COLO829 (cell line): ENCODE results near the gene RASA1.

Experiments used
- DNase-seq: peaks from one replicate; pipeline ENCODE4 v3.0.0; 2012; ENCODE audit warnings: low spot score

Gene RASA1

DNA sequence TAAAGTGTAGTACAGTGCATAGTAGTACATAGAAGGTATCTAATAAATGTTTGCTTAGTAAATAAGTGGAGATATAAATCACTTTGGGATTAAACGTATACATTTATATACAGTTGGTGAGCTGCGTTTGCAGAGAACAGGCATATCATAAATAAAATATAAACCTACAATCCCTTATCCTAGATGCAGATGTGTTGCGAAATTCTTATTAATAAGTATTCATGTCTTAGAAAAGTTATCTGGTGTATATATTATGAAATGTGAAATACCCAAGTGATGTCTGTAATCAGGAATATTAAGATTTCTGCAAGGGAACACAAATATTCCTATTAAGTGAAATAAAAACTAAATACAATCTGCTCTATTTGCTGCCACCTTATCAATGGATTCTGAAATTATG is 136.2 kb downstream of the RASA1 start:
- no peak for DNase-seq

DNA sequence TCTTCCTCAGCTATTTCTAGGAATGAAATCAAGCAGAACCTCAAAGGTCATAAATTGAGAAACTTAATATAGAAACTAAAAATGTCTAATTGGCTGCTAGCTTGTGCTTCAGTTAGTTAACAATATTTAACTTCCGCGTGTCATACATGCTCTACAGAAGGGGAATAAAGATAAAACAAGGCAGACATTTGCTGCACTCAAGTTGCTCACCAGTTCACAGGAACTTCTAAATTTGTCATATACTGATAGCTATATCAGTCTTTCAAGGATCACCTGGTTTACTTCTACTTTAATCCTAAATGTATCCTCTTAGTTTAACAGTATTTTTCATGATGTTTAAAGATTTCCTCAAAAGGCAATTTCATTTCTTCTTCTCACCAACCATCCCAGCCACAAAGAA is 136.7 kb downstream of the RASA1 start:
- no peak for DNase-seq

DNA sequence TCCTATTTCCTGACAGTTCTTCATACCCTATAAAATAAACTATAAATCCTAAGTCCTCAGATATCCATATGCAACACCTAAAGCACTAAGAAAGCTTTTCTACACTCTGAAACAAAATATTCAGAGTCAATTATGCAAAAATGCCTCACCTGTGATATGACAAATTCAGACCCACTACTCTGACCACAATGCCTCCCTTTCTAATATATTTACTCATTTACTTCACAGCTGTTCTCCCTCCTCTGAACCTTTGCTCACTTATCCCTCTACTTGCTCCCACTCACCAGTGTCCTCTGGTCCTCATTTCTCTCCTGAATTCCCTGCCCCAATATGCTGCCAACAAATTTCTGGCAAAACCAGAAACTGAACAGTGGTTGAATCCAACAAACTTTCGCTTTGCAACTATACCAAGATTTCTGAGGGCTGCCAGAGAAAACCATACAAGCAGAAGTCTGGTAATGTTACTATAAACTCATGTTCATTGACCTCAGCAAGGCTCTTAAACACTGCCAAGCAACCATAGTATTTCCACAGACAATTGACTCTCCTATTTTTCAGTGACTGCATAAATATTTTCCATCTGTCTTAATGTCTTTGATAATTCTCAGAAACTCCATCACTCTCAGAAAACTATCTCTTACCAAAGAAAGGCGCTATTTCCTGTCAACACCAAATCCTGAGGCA is 137.9 kb downstream of the RASA1 start:
- no peak for DNase-seq

DNA sequence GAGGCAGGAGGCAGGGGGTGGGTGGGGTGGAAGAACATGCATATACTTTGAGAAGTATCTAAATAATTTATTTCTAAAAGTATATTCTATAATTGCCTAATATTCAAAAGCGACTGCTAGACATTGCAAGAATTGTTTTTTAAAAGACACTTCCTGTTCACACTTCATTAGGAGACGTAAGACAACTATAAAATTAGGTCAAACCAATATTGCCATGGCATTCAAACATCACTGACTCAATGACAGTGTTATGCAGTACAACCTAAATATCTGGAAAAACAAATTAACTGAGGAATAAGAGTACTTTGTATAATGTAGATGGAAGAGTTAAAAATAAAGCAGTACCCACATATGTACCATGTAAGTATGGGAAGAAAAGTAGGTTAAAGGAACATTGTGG is 140.5 kb downstream of the RASA1 start:
- DNase-seq, result no peak

DNA sequence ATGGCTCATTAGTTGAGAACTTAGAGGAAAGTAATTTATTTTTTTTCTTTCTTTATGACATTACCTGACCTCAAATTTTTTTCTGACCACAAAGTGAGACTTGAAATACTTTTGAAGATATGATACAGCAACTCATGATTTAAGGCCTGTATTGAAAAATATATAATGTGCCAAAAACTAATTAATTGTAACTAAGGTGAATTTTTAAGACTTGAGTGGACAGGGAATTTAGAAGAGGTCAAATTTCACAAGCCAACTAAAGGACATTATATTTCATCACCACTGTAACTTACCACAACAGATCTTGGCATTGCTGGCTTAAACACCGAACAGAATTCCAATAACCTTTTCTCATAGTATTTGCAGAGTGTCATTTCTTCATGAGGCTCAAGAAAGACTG is 143.2 kb downstream of the RASA1 start:
- DNase-seq, result no peak

DNA sequence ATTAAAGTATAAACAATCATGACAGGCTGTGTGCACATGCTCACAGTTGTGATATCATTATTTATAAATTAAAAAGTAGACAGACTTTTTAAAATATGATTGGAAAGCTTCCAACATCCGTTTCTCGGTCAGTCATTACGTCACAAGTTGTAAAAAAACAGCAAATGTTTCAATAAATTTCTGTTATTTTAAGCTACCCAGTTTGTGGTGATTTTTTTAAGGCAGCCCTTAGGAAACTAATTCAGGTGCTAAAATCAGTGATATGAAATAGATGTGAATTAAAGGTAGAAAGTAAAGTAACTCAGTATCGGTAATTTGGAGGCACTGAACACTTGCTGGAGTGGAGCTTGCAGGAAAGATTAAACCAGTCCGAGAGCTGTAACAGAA is 143.9 kb downstream of the RASA1 start:
- DNase-seq, result no peak

DNA sequence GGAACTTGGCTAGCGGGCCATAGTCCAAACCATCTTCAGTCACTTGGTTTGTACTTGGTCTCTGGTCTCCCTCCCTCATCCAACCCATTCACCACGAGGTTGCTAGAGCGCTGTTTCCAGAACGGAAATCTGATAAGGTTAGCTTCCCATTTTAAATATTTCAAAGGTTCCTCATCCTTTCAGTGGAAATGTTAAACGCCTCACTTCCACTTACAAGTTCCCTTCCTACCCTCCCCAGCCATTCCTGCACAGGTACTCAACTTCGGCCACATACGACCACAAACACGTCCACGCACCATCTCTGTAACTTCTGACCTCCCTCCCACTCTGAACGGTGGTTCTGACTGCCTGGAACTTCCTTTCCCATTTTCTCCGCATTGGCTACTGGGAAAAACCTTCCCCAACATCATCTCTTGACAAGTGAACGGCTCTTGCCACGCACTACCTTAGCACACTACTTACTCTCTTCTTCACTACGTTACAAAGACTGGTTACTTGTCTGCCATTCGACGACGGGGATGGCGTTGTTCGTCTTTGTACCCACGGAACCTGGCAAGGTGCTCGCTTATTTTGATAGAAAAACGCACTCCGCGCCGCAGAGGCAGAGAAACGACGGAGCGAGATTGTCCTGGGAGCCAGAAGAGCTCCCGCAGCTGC is 144.4 kb downstream of the RASA1 start:
- no peak for DNase-seq

DNA sequence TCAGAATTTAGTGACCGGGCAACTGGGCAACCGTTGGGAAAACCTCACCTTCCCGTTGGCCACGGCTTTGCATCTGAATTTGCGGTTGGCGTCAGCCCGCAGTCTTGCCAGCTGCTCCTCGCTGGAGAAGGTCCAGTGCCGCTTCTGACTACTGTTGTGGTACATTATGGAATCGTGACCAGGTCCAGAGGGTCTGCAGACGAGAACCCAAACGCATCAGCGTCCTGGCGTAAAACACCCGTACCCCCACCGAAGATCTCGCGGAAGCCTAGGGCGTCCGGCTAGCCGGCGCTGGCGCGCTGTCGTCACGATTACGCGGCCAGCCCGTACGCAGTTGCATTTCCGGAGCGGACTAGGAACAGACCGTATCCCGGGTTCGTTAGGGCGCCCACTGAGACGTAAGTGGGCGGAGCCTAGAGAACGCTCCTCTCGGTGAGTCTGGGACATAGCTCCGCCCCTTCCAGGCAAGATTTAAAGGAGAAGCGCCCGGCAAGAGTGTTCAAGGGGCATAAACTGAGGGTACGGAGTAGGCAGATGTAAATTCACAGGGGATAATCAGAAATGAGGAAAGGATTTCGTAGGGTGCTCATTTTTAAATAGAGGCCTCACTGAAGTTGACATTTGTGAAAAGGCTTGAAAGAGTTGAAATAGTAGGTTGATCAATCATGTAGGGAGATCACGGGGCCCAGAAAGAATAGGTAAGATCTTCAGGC is 145.1 kb downstream of the RASA1 start, which contains the start of gene CCNH:
CCNH (minus strand) TSS at position 301 of the 713 bp plus-strand sequence; CDS start at position 165, 136 bp downstream.
- peak; percentile 94 for DNase-seq

DNA sequence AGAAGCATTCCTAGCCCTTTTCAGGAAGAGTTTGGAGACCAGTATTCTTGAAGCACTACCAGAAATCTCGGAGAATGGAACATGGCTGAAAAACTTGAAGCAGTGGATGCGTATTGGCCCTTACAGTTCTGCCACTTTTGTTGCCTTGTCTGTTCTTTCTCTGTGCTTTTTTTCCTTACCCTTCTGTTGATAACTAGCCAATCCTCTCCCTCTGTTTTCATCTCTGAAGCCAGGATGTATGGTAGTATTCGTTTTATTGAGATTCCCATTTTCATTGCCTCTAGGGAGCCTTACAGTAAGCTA is 145.6 kb downstream of the RASA1 start:
- DNase-seq, result no peak

DNA sequence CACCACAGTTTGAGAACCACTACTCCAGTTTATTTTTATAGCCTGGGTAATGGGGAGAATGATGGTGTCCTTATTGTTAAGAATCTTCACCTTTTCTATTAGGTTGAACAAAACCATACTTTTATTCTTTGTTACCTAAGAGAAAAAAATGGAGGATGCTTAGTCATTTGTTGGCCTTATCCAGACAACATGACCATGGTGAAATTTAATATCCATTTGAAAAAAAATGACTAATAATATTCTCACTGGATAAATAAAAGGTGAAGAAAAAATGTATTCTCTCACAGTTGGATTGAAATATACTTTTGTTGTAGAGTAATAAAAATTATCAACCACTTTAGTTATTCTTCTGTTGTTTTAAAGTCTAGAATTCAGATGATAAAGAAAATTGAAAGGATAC is 150.8 kb downstream of the RASA1 start:
- no peak for DNase-seq

DNA sequence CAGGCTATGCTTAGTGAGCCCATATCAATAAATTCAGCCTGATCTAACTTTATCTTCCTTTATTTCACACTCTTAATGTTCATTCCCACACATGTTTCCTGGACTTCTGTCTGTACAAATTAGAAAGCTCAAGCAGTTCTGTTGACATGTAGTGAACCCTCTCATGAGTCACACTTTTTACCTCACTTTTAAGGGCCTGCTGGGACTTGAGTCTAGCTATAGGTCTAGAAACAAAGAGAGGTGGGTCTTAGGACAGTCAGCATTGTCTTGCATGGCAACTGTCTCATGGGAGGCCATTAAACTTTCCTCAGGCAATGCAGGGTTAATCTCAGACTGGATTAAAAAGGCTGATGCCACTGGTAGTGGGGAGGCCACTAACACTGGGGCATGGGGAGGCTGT is 153.6 kb downstream of the RASA1 start:
- DNase-seq, result no peak

DNA sequence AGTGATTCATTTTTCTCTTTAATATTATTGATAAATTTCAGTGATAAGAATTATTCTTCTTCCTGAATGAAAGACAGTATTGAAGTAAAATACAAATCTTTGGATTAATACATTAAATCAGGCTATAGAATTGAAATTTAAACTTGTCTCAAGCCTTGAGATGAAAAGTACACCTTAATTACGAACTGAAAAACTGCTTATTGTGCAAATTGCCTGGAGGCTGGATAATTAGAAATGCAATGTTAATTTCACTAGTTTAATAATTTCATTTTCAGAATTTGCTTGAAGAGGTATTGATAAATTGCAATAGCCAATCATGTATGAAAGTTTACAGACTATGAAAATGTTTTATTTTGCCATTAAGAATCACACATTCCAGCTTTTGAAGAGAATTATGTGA is 156.1 kb downstream of the RASA1 start:
- DNase-seq, result no peak

DNA sequence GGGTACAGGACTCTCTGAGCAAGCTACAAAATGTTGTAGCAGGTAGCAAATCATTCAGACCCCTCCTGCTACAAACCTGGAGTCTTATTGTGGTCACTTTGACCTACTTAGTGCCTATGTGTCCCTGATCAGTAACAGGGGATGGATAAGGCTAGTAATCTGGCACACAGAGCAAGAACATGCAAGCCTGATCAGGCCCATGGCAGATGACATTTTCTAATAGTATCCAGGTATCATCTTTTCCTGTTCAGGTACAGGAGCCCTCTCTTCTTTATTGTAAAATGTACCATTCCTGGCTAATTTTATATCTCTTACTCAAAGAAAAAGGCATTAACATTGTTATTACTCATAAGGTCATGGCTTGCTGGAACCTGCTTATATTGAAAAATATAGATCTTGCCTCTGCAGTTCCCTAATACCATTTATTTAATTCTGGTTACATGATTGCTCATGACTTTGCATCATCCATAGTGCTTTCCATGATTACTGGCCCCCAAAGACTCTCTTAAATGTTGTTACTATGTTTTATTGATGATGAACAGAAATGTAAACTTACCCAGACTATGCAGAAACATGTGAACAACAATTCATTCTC is 163.3 kb downstream of the RASA1 start:
- no peak for DNase-seq

DNA sequence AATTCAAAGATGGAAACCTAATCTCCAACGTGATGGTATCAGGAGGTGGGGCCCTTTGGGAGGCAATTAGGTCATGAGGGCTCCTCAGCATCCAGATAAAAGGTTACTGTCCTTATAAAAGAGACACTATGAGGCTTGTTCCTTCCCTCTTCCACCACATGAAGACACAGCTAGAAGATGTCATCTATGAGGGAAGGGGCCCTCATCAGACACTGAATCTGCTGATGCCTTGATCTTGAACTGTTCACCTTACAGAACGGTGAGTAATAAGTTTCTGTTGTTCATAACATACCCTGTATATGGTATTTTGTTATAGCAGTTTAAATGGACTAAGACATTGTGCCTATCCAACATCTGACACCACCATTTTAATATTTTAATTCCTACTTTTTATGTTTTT is 164.8 kb downstream of the RASA1 start:
- no peak for DNase-seq

DNA sequence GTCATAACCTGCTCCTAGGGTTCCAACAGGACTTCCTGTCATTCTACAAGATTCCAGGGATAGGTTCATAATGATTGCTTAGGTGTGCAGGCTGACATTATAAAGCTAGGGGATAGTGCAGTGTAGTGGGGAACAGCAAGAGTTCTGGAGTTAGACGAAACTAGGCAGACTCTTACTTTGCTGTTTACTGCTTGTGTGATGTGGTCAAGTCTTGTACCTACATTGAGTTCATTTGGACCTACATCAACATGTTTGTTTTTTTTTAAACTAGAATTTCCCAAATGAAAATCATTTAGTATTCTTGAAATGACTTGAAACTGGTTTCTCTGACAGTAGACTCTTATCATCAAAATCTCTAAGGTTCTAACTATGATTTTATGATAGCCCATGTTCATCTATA is 166.3 kb downstream of the RASA1 start:
- DNase-seq, result no peak

DNA sequence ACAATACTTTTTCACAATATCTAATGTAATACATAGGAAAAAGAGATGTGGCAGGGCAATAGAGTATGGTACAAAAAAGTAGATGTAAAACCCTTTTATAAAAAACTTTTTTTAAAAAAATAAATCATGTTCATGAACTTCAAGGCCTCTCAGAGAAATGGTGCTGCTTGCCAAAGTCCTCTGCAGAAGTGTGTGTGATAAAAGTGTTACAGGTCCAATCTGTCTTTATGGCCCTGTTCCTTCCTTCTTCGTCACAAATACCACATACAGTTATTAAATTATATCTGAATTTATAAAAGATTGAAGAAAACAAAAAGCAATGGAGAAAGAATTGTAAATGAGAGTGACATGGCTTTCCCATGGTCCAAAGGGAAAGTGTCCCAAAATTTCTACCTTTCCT is 166.8 kb downstream of the RASA1 start:
- no peak for DNase-seq

DNA sequence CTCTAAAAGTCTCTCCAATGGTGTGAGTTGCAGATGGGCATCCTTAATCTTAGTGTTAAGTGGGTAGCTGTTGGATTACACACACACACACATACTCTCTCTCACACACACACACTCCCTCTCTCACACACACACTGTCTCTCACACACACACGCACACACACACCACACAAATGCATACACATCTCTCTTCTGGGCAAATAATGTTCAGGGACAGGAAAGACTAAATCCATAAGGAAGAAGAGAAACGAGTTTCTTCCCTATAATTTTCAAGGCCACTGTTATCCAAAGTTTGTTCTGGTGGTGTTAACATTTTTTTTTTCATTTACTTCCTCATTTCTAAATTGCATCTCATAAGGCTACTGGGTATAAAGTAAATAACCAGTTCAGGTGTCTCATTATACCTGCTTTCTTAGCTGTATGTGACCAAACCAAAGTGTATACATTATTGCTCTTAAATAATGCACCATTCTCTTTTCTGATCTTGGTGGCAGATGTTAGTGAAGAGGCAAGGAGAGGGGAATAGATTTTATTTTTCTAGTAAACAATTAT is 167.5 kb downstream of the RASA1 start:
- DNase-seq, result no peak

DNA sequence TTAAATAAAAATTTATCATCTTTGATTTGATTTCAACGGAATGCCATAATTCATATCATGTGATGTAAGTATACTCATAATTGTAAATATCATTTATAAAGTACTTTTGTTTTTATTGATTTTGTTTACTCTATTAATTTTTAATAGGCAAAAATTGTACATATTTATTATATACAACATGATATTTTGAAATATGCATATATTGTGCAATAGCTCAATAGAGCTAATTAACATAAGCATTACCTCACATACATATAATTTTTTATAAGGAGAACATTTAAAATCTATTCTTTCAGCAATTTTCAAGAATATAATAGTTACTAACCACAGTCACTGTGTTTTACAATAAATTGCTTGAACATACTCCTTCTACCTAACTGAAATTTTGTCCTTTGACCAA is 170.0 kb downstream of the RASA1 start:
- DNase-seq, result no peak

DNA sequence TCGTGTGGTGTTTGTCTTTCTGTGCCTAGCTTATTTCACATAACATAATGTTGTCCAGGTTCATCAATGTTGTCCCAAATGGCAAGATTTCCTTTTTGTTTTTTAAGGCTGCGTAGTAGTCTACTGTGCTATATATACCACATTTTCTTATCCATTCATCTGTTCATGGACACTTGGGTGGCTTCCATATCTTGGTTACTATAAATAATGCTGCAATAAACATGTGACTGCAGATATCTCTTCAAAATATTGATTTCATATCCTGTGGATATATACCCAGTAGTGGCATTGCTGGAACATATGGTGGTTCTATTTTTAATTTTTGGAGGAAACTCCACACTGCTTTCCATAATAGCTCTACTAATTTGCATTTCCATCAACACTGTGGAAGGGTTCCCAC is 170.5 kb downstream of the RASA1 start:
- no peak for DNase-seq
